ENCODE data around the gene ARHGAP40.
A peak's percentile ranks its signal among the peaks of the same experiment; 100 is the strongest.

Gene ARHGAP40

DNA sequence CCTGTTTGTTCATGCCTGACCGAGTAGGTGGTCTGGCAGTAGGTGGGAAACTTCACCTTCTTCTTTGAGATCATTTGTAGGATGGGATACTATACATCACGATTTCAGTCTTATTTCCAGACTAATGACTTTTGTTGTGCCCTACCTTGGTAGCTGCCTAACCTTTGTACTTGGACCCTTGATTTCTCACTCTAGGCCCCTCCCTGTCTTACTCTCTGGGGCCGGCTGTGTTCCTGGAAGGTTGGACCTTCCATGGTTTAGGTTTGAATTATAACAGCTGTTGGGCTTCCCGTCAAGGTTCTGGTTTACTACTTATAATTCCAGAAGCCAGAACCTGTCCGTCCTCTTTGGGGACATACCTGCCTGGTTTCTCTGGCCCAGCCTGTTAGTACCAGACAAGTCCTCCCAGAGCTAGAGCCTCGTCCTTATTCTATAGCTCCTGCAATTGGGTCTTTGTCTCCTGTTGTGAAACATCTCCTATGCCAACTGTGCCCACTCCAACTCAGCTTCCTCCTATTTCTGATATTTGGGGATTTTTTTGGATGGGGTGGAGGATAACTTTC is 35.5 kb upstream of the ARHGAP40 start:
- Histone ChIP-seq H3K4me3 (no peak overlapping the region), H3K9ac (ENCODE audit: insufficient read length) (no peak overlapping the region), H3K27ac (no peak overlapping the region), H3K9me3 (ENCODE audit: low read depth, low read length) (no peaks in the 10 kb centered on the region), H3K36me3 (ENCODE audit: insufficient read depth, low read length) (peaks cover 24% of the 10 kb centered on the region)
- TF ChIP-seq POLR2AphosphoS5 (IDR thresholded peaks at IDR 0.05; ENCODE audit: borderline replicate concordance, low read depth, low read length), result no peak
- no peak for TF ChIP-seq EZH2 (IDR thresholded peaks at IDR 0.05)
- no peak for TF ChIP-seq FOXP2 (optimal IDR thresholded peaks at IDR 0.05; ENCODE audit: control extremely low read depth, extremely low read length, insufficient read depth)
- no peak for DNase-seq (ENCODE audit: low read depth, low spot score)

DNA sequence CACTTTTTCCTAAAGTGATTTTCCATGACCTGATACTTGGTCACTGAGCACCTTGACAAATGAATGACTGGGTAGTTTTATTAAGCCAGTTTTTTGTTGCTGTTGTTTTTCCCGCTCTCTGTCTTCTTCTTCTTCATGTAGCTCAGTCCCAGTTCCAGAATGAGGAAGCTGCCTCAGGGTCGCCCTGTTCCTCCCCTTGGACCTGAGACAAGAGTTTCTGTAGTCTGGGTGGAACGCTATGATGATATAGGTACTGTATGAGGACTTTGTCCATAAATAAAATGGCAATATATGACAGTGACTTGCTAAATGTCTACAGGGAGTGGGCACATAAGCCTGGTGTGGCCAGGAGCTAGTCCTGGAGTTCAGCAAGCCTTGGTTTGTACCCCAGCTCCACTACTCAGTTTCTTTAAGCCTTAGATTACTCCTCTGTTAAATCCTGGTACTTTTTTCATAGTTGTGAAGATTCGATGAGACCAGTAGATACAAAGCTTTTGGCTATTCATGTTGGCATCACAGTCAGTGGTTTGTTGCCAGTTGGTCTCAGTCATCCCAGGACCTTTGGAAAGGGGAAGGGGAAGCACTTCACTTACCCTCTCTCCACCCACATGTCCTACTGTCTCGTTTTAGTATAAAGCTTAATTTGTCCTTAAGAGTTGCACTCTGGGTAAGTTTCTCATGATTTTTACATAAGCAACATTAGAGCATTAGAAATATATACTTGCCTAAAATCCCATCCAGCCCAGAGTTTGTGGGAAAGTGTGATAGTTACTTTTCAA is 31.7 kb upstream of the ARHGAP40 start:
- Histone ChIP-seq H3K9me3 (ENCODE audit: low read depth, low read length) (no peaks in the 10 kb centered on the region), H3K4me3 (no peak overlapping the region), H3K9ac (ENCODE audit: insufficient read length) (no peak overlapping the region), H3K36me3 (ENCODE audit: insufficient read depth, low read length) (peaks cover 27% of the 10 kb centered on the region), H3K27ac (no peak overlapping the region)
- DNase-seq (ENCODE audit: low read depth, low spot score), result no peak
- no peak for TF ChIP-seq FOXP2 (optimal IDR thresholded peaks at IDR 0.05; ENCODE audit: control extremely low read depth, extremely low read length, insufficient read depth)
- no peak for TF ChIP-seq POLR2AphosphoS5 (IDR thresholded peaks at IDR 0.05; ENCODE audit: borderline replicate concordance, low read depth, low read length)
- no peak for TF ChIP-seq EZH2 (IDR thresholded peaks at IDR 0.05)

DNA sequence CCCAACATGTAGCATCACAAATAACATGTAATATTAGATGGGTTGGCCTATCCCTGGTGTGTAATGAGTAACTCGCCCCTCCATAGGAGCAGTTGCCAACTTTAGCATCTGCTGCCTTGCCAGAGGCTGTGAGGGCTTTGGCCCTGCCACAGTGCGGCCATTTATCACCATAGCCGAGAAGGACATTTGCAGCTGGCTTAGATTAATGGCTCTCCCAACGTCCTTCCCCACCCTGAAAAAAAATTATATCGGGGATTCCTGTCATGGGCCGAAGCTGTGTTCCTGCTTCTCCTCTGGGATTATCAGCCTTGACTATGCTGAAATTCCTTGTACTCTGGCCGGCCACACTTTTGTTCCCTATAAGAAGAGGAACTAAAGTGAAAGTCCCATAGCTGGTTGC is 28.2 kb upstream of the ARHGAP40 start:
- no peak overlapping the region for H3K27ac ChIP-seq
- peaks cover 37% of the 10 kb centered on the region for H3K36me3 ChIP-seq (ENCODE audit: insufficient read depth, low read length)

DNA sequence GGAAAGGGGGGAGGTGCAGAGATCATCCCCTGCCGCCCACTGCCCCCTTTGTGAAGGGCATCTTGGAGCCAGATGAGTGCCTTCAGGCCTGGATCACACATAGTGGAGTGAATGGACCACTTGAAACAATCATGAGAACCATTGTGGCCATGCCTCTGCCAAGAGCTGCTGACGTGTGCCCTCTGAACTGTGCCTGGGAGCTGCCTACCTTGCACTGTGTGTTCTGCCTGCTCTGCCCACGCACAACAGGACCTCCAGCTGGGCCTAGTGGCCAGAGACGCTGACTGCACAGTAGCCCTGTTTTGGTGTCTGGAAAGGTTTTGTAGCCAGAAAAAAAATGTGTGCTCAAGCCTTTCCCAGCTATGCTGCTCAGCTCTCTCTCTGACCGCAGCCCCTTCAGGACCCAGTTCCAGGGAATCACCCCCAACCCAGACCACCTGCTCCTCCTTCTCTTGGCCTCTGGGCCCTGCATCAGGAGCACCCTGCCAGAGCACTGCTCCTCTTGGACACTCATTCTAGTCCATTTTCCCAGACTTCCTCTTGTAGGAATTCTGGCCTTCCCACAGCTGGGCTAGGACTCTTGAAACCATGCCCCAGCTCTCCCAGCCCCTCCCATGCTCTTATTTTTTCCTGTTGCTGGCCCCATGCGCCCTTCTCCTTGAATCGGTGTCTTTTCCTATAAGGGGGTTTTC is 22.2 kb upstream of the ARHGAP40 start:
- Histone ChIP-seq H3K27ac (no peak overlapping the region), H3K9ac (ENCODE audit: insufficient read length) (no peak overlapping the region), H3K4me3 (no peak overlapping the region), H3K9me3 (ENCODE audit: low read depth, low read length) (no peaks in the 10 kb centered on the region), H3K36me3 (ENCODE audit: insufficient read depth, low read length) (peaks cover 16% of the 10 kb centered on the region)
- no peak for DNase-seq (ENCODE audit: low read depth, low spot score)
- no peak for TF ChIP-seq FOXP2 (optimal IDR thresholded peaks at IDR 0.05; ENCODE audit: control extremely low read depth, extremely low read length, insufficient read depth)
- TF ChIP-seq POLR2AphosphoS5 (IDR thresholded peaks at IDR 0.05; ENCODE audit: borderline replicate concordance, low read depth, low read length), result 0 out of 2 replicates have a peak, but pooled peaks have one; percentile 14
- no peak for TF ChIP-seq EZH2 (IDR thresholded peaks at IDR 0.05)

More for the DNA sequence above, 28.2 kb upstream of the ARHGAP40 start:
- Histone ChIP-seq H3K4me3 (no peak overlapping the region), H3K9me3 (ENCODE audit: low read depth, low read length) (no peaks in the 10 kb centered on the region), H3K9ac (ENCODE audit: insufficient read length) (no peak overlapping the region)
- DNase-seq (ENCODE audit: low read depth, low spot score), result no peak
- no peak for TF ChIP-seq FOXP2 (optimal IDR thresholded peaks at IDR 0.05; ENCODE audit: control extremely low read depth, extremely low read length, insufficient read depth)
- no peak for TF ChIP-seq POLR2AphosphoS5 (IDR thresholded peaks at IDR 0.05; ENCODE audit: borderline replicate concordance, low read depth, low read length)
- TF ChIP-seq EZH2 (IDR thresholded peaks at IDR 0.05), result no peak

DNA sequence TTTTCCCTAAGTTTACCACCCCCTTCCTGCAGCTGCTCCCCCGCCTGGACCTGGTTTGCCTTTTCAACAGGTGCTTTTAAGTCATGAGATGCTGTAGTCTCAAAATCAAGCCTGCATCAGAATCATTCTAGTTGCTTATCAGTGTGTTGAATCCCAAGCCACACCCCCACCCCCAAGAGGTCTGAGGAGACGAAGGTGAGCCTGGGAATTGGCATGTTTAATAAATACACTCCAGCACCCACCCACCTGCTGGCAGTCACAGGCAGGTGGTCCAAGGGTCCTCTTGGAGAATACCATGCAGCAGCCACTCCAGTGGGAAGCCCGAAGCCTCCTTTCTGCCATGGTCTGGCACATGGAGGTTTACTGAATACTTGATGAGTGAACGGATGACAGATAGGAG is 21.7 kb upstream of the ARHGAP40 start:
- DNase-seq (ENCODE audit: low read depth, low spot score), result no peak
- Histone ChIP-seq H3K36me3 (ENCODE audit: insufficient read depth, low read length) (peaks cover 10% of the 10 kb centered on the region), H3K27ac (no peak overlapping the region), H3K9ac (ENCODE audit: insufficient read length) (no peak overlapping the region), H3K9me3 (ENCODE audit: low read depth, low read length) (no peaks in the 10 kb centered on the region), H3K4me3 (no peak overlapping the region)
- TF ChIP-seq POLR2AphosphoS5 (IDR thresholded peaks at IDR 0.05; ENCODE audit: borderline replicate concordance, low read depth, low read length), result no peak
- no peak for TF ChIP-seq EZH2 (IDR thresholded peaks at IDR 0.05)

DNA sequence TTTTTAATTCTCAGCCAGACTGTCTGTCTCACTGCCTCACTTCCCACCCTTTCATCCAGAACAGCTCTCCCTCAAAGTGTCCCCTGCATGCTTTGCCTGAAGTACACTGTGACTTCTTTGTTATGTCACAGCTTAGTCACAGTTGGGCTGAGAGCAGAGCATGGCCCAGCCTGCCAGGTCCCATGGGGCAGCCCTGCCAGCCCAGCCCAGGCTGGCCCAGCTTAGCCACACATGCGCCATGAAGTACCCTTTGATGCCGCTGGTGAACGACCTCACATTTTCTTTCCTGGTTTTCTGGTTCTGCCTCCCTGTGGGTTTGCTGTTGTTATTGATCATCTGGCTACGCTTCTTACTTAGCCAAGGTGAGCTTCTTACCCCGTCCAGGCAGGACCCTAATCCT is 20.6 kb upstream of the ARHGAP40 start, which contains the start of gene ADIG:
Gene ADIG (plus strand): TSS at position 185 of the 400 bp plus-strand sequence. CDS start 54 bp downstream, at position 239.
- Histone ChIP-seq H3K9me3 (ENCODE audit: low read depth, low read length) (no peaks in the 10 kb centered on the region), H3K4me3 (no peak within 1 kb of the TSS), H3K27ac (no peak within 1 kb of the TSS), H3K9ac (ENCODE audit: insufficient read length) (no peak within 1 kb of the TSS), H3K36me3 (ENCODE audit: insufficient read depth, low read length) (no peaks in the 10 kb centered on the region)
- DNase-seq (ENCODE audit: low read depth, low spot score), result no peak
- TF ChIP-seq POLR2AphosphoS5 (IDR thresholded peaks at IDR 0.05; ENCODE audit: borderline replicate concordance, low read depth, low read length) (no peak), FOXP2 (optimal IDR thresholded peaks at IDR 0.05; ENCODE audit: control extremely low read depth, extremely low read length, insufficient read depth) (no peak), EZH2 (IDR thresholded peaks at IDR 0.05) (no peak)

DNA sequence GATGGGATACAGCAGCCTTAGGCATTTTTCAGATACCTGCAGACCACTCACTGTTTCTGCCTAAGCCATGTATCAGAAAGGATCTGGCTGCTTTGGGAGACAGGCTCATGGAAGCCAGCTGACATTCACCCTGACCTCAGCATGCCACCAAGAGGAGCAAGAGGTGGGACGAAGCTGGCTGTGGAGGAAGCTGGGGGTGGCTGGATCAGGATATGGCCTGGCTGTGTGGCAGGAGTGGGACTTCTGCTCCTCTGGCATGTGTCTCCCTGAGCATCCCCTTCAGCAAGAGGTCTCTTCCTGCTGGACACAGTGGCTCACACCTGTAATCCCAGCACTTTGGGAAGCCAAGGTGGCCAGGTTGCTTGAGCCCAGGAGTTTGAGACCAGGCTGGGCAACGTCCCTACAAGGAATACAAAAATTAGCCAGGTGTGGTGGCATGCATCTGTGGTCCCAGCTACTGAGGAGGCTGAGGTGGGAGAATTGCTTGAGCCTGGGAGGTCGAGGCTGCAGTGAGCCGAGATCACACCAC is 19.7 kb upstream of the ARHGAP40 start:
- Histone ChIP-seq H3K36me3 (ENCODE audit: insufficient read depth, low read length) (no peaks in the 10 kb centered on the region), H3K4me3 (no peak overlapping the region), H3K9me3 (ENCODE audit: low read depth, low read length) (no peaks in the 10 kb centered on the region), H3K9ac (ENCODE audit: insufficient read length) (no peak overlapping the region), H3K27ac (no peak overlapping the region)
- TF ChIP-seq FOXP2 (optimal IDR thresholded peaks at IDR 0.05; ENCODE audit: control extremely low read depth, extremely low read length, insufficient read depth) (no peak), EZH2 (IDR thresholded peaks at IDR 0.05) (no peak), POLR2AphosphoS5 (IDR thresholded peaks at IDR 0.05; ENCODE audit: borderline replicate concordance, low read depth, low read length) (no peak)
- no peak for DNase-seq (ENCODE audit: low read depth, low spot score)

DNA sequence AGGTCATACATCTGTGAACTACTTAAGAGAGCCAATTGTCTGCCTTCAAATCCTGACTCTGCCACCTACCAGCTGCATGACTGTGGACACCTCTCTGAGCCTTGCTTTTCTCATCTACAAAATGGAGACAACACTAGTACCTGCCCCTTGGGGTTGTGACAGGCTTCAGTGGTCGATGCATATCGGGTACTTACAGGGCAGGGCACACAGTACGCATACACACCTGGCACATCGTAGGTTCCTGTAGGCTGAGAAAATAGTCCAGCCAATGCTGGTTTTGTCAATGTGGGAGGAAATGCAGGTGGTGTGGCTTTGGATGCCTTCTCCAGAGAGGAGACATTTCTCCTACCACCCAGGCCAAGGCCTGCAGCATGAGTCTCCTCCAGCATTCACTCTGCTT is 18.3 kb upstream of the ARHGAP40 start:
- TF ChIP-seq EZH2 (IDR thresholded peaks at IDR 0.05) (no peak), FOXP2 (optimal IDR thresholded peaks at IDR 0.05; ENCODE audit: control extremely low read depth, extremely low read length, insufficient read depth) (no peak), POLR2AphosphoS5 (IDR thresholded peaks at IDR 0.05; ENCODE audit: borderline replicate concordance, low read depth, low read length) (no peak)
- H3K9ac ChIP-seq (ENCODE audit: insufficient read length), result no peak overlapping the region
- no peaks in the 10 kb centered on the region for H3K36me3 ChIP-seq (ENCODE audit: insufficient read depth, low read length)
- no peak for DNase-seq (ENCODE audit: low read depth, low spot score)
- no peaks in the 10 kb centered on the region for H3K9me3 ChIP-seq (ENCODE audit: low read depth, low read length)
- H3K27ac ChIP-seq, result no peak overlapping the region
- no peak overlapping the region for H3K4me3 ChIP-seq
